CD1c-positive myeloid dendritic cell (primary cell): ENCODE data around the gene GOLGB1.

Experiments
- DNase-seq: peaks from one replicate; pipeline ENCODE4 v3.0.0-alpha.2; 2016; ENCODE audit errors: extremely low spot score

GOLGB1 gene

GRCh38 chr3:121740896-121741295 lies 8.6 kb downstream of the GOLGB1 start:
- no peak for DNase-seq

- no peak for DNase-seq
These were observed 9.6 kb downstream of the GOLGB1 start for GRCh38 chr3:121739902-121740301.

GRCh38 chr3:121737644-121738043 lies 11.9 kb downstream of the GOLGB1 start:
- DNase-seq = no peak

- DNase-seq = no peak
These were observed 13.4 kb downstream of the GOLGB1 start for GRCh38 chr3:121736112-121736511.

- DNase-seq = no peak
These were observed 14.4 kb downstream of the GOLGB1 start for GRCh38 chr3:121735047-121735696.

GRCh38 chr3:121730940-121731687 lies 18.4 kb downstream of the GOLGB1 start:
- no peak for DNase-seq

- DNase-seq = no peak
These were observed 25.4 kb downstream of the GOLGB1 start for GRCh38 chr3:121724130-121724529.

- no peak for DNase-seq
These were observed 26.1 kb downstream of the GOLGB1 start for GRCh38 chr3:121723485-121723884.

GRCh38 chr3:121722411-121722810 lies 27.1 kb downstream of the GOLGB1 start:
- no peak for DNase-seq

- no peak for DNase-seq
These were observed 29.4 kb downstream of the GOLGB1 start for GRCh38 chr3:121720163-121720562.

- no peak for DNase-seq
These were observed 30.1 kb downstream of the GOLGB1 start for GRCh38 chr3:121719423-121719822.

- no peak for DNase-seq
These were observed 31.2 kb downstream of the GOLGB1 start for GRCh38 chr3:121718205-121718846.

- DNase-seq = no peak
These were observed 39.2 kb downstream of the GOLGB1 start for GRCh38 chr3:121710347-121710746.

GRCh38 chr3:121707531-121708273 lies 41.8 kb downstream of the GOLGB1 start:
- DNase-seq = no peak

GRCh38 chr3:121705541-121705940 lies 44.0 kb downstream of the GOLGB1 start:
- no peak for DNase-seq

- no peak for DNase-seq
These were observed 45.6 kb downstream of the GOLGB1 start for GRCh38 chr3:121703973-121704372.

- DNase-seq = no peak
These were observed 50.6 kb downstream of the GOLGB1 start for GRCh38 chr3:121698901-121699300.

GRCh38 chr3:121698476-121698875 lies 51.1 kb downstream of the GOLGB1 start:
- no peak for DNase-seq

GRCh38 chr3:121696186-121696585 lies 53.4 kb downstream of the GOLGB1 start:
- DNase-seq = no peak

GRCh38 chr3:121692010-121692699 lies 57.4 kb downstream of the GOLGB1 start:
- DNase-seq = no peak

GRCh38 chr3:121690777-121691405 lies 58.6 kb downstream of the GOLGB1 start:
- no peak for DNase-seq
